SIG-M5 treated with dmso at 0.1 percent for 504 hours (cell line): ENCODE results near the gene GPR55.
A peak's percentile ranks its signal among the peaks of the same experiment; 100 is the strongest.
"Not testable (repeated sequence)": the region's sequence is repeated elsewhere in the genome, so short reads cannot be mapped to it uniquely, and the experiment has no call there.

Experiments used
- DNase-seq: peaks from one replicate; lab custom pipeline; 2025; ENCODE audit not compliant: unreplicated experiment; lab: John Stamatoyannopoulos, UW

The GPR55 gene

DNA sequence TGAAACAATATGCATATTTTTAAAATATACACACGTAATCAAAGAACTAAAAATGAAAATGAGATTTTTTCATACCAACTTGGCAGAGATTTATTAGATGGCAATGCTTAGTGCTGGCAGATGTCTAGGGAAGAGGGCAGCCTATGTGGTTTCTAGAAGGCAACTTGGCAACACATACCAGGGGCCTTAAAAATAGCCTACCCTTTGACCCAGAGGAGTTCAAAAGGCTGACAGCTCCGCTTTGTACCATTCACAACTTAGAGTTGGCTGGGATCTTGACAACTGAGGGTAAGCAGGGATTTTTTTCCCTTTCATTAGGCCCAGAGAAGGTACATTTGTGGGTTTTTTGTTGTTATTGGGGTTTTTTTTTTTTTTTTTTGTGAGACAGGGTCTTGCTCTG lies 26.4 kb upstream of the GPR55 start:
- DNase-seq = no peak

DNA sequence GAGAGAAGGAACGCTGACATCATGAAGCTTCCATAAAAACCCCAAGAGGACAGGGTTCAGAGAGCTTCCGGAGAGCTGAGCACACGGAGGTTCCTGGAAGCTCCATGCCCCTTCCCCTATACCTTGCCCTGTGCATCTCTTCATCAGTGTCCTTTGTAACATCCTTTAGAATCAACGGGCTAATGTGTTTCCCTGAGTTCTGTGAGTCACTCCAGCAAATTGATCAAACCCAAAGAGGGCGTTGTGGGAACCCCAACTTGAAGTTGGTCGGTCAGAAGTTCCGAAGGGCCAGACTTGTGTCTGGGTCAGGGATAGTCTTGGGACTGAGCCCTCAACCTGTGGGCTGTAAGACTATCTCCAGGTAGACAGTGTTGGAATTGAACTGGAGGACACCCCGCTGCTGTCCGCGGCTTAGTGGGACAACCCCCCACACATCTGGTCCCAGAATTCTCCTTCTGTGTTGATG lies 25.9 kb upstream of the GPR55 start:
- no peak for DNase-seq

DNA sequence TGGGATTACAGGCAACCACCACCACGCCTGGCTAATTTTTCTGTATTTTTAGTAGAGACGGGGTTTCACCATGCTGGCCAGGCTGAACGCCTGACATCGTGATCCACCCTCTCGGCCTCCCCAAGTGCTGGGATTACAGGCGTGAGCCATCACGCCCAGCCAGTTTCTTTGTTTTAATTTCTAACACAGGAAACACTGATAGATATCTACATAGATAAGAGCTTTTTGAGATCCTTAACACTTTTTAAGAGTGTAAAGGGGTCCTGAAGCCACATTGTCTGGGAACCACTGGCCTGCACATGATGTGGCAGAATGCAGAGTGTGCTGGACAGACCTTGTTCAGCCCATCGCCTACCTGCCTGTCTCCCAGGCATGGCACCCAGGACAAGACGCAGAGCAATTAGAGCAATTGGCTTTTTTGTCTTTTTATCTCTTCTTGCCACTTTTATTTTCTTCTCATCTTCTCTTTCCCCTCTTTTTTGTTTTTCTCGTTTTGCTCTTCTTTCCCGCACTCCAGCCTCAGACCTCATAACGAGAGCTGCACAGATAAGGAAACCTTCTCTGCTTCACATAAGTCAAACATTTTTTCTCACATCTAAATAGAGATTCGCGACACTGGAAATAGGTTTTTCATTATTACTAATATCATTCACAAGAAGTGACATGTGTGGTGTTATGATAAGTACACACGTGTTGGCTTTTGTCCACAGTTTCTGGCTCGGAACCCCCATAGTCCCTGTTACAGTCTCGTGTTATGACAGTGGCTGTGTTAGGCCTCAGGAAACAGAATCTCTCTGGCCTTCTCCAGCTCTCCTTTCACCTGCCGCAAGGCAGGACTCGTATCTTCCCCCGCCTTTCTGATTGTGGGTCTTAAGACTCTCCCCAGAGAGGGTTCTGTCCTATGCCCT lies 25.2 kb upstream of the GPR55 start:
- no peak for DNase-seq

GRCh38 chr2:230947908-230948365 lies 22.9 kb upstream of the GPR55 start:
- DNase-seq = no peak

DNA sequence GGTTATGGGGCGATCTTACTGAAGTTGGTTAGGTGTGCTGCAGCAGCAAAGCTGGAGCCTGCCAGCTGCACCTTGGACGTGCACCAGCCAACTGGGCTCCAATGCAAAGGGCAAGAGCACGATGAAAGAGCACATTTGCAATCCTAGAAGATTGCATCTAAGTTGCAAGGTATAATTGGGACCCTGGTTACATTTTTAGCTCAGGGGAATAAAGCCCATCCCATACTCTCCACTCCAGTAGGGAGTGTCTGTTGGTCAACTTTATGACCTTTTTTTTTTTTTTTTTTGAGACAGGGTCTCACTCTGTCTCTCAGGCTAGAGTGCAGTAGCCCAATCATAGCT lies 22.2 kb upstream of the GPR55 start:
- DNase-seq = no peak

GRCh38 chr2:230946429-230947234 lies 21.6 kb upstream of the GPR55 start:
- no peak for DNase-seq

- no peak for DNase-seq
These were observed 19.8 kb upstream of the GPR55 start for GRCh38 chr2:230944757-230945372.

- no peak for DNase-seq
These were observed 19.1 kb upstream of the GPR55 start for GRCh38 chr2:230944123-230944653.

DNA sequence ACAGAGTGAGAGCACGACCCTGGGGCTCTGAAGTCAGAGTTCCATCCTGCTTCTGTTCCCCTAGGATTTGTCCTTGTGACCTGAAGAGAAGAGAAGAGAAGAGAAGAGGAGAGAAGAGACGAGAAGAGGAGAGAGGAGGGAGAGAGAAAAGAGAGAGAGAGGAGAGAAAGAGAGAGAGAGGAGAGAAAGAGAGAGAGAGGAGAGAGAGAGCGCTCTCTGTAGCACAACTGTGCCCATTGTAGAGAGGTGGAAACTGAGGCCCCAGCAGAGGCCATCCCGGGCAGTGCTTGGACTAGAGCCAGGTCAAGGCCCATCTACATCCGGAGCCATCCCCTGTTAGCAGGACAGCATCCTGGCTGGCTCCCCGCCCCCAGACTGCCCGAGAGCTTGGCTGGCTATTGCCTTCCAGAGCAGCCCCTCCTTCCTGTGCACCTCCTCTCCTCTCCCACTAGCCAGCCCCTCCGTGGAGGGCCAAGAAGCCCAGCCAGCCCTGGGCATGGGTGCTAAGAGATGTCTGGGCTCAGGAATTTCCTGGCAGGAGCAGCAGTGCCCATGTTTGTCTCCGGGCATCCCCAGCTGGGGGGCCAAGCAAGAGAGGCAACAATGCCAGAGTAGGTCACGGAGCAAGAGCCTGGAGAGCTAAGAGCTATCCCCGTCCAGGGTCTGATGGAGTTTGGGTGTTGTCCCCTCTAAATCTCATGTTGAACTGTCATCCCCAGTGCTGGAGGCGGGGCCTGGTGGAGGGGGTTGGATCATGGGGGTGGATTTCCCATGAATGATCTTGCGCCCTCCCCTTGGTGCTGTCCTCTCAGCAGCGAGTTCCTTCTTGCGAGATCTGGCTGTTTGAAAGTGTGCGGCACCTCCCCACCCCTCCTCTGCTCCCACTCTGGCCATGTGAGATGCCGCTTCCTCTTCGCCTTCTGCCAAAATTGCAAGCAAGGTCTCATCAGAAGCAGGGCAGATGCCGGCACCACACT lies 18.2 kb upstream of the GPR55 start:
- peak; percentile 60 for DNase-seq

DNA sequence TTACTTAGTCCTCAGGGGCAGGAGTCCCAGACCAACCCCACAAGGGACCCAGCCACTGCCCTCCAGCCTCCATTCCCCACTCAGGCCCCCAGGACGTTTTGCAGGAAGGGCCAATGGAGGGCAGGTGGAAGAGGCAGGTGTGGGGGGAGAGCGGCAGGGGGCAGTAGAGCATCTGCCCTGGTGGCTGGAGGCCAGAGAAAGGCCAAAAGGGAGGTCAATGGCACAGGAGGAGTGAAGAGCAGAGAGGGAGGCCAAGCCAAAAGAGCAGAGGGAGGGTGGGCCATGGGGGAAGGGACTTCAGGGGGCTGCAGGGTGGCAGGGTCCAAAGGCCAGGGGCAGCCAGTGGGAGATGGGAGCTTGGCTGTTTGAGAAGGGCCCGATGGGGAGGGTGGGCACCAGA lies 17.3 kb upstream of the GPR55 start:
- no peak for DNase-seq

GRCh38 chr2:230941202-230942180 lies 16.4 kb upstream of the GPR55 start:
- DNase-seq = no peak

- no peak for DNase-seq
These were observed 15.4 kb upstream of the GPR55 start for GRCh38 chr2:230940471-230940815.

GRCh38 chr2:230939691-230940470 lies 14.8 kb upstream of the GPR55 start:
- no peak for DNase-seq

- no peak for DNase-seq
These were observed 14.1 kb upstream of the GPR55 start for GRCh38 chr2:230939066-230939591.

DNA sequence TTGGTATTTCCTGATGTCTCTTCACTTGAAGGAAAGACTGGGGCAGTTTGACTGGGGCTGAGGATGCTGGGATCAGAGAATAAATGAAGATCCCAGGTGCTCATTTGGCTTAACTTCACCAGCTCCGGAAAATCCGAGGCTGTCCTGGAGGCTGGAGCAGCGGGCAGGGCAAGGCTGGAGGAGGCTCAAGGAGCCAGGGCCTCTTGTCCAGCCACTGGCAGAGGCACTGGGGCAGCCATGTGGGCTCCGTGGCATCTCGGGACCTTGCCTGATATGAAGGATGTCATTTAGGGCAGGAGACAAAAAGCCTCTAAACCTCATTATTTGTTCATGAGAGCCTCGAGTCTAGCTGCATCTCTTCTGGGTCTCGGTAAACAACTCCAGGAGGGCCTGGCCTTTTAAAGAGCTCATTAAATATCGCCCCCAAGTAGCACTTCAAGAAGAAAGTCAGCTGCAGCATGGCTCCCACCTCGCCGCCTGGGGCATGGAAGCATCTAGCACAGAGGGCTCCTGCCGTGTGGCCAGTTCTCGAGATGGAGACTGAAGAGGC lies 13.5 kb upstream of the GPR55 start:
- no peak for DNase-seq

- no peak for DNase-seq
These were observed 13.1 kb upstream of the GPR55 start for GRCh38 chr2:230938098-230938497.

GRCh38 chr2:230937362-230937761 lies 12.3 kb upstream of the GPR55 start:
- DNase-seq = no peak

DNA sequence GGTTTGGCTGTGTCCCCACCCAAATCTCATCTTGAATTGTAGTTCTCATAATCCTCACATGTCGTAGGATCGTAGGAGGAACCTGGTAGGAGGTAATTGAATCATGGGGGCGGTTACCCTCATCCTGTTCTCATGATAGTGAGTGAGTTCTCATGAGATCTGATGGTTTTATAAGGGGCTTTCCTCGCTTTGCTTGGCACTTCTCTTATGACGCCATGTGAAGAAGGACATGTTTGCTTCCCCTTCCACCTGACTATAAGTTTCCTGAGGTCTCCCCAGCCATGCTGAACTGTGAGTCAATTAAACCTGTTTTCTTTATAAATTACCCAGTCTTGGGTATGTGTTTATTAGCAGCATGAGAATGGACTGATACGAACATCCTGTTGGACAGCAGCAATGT lies 11.2 kb upstream of the GPR55 start:
- not testable (repeated sequence) for DNase-seq
